GM10248 (cell line): ENCODE measurements around the gene ZFAND6.
"Not testable (repeated sequence)": the region's sequence is repeated elsewhere in the genome, so short reads cannot be mapped to it uniquely, and the experiment has no call there.

Experiments
- CTCF ChIA-PET: fragments of 300-600 bp; sonication (Branson Sonifier 250); formaldehyde crosslinking; extraction: SDS; loops from one replicate; lab custom pipeline; 2021; ENCODE audit warnings: antibody characterized with exemption; lab: Yijun Ruan, JAX
- POLR2A ChIA-PET: fragments of 350-650 bp; sonication (Branson Sonifier 250); formaldehyde crosslinking; extraction: SDS; loops from one replicate; lab custom pipeline; 2020; ENCODE audit warnings: antibody characterized with exemption; lab: Yijun Ruan, JAX
- DNase-seq: peaks from one replicate; pipeline ENCODE4 v3.0.0; 2012; ENCODE audit errors: extremely low spot score
- CTCF ChIP-seq: IDR thresholded peaks from 2 replicates; pipeline ENCODE4 v1.5.1; 2012; ENCODE audit warnings: mild to moderate bottlenecking, low read depth; ENCODE audit errors: extremely low read depth, missing control alignments, control extremely low read depth

Gene ZFAND6

GRCh38 chr15:80110920-80111319, 51.4 kb downstream of the ZFAND6 start:
- POLR2A ChIA-PET = no interaction called here
- no peak for TF ChIP-seq CTCF
- CTCF ChIA-PET = interaction anchor here (1.2 kb wide), 1 partner anchor 20 kb away, joined by 5 read pairs; no protein-coding TSS in a partner anchor
- DNase-seq = no peak

- POLR2A ChIA-PET = no interaction called here
- no peak for DNase-seq
- CTCF ChIA-PET = interaction anchor here (1.0 to 2.0 kb wide), 3 partner anchors 11 to 28 kb away, joined by 3 to 4 read pairs (median 3); no protein-coding TSS in a partner anchor
- TF ChIP-seq CTCF = no peak
Measured at GRCh38 chr15:80114114-80114513, 54.6 kb downstream of the ZFAND6 start.

GRCh38 chr15:80115021-80115420, 55.5 kb downstream of the ZFAND6 start:
- POLR2A ChIA-PET = no interaction called here
- no peak for DNase-seq
- TF ChIP-seq CTCF = no peak
- CTCF ChIA-PET = interaction anchor here (1.0 kb wide), 1 partner anchor 22 kb away, joined by 3 read pairs; no protein-coding TSS in a partner anchor

- POLR2A ChIA-PET = interaction anchor here (0.6 kb wide), 1 partner anchor 9 kb away, joined by 3 read pairs; no protein-coding TSS in a partner anchor
- TF ChIP-seq CTCF = no peak
- no peak for DNase-seq
- CTCF ChIA-PET = no interaction called here
Measured at GRCh38 chr15:80118956-80119355, 59.5 kb downstream of the ZFAND6 start.

GRCh38 chr15:80120636-80121035, 61.2 kb downstream of the ZFAND6 start:
- POLR2A ChIA-PET = no interaction called here
- CTCF ChIA-PET = no interaction called here

GRCh38 chr15:80121546-80121945, 62.1 kb downstream of the ZFAND6 start:
- TF ChIP-seq CTCF = no peak
- no peak for DNase-seq
- CTCF ChIA-PET = interaction anchor here (1.0 to 1.6 kb wide), 2 partner anchors 10 to 14 kb away, joined by 3 read pairs; no protein-coding TSS in a partner anchor
- POLR2A ChIA-PET = no interaction called here

More at GRCh38 chr15:80120636-80121035, 61.2 kb downstream of the ZFAND6 start:
- no peak for DNase-seq
- TF ChIP-seq CTCF = no peak

- no peak for TF ChIP-seq CTCF
- ChIA-PET POLR2A (no interaction called here), CTCF (interaction anchor here (1.4 to 1.9 kb wide), 3 partner anchors 11 to 19 kb away, joined by 3 to 4 read pairs (median 3); no protein-coding TSS in a partner anchor)
- DNase-seq = no peak
Measured at GRCh38 chr15:80123034-80123433, 63.6 kb downstream of the ZFAND6 start.

- POLR2A ChIA-PET, DNase-seq: not testable (repeated sequence)
- CTCF ChIA-PET = interaction anchor here (0.9 kb wide), 1 partner anchor 46 kb away, joined by 3 read pairs; no protein-coding TSS in a partner anchor
Measured at GRCh38 chr15:80127253-80127652, 67.8 kb downstream of the ZFAND6 start.
